Stomach (tissue), 9 donors: ENCODE results near the gene SCAMP1. TPM values are rescaled to one million over a fixed set of nuclear protein-coding genes. Genes with fewer than 3 reads are reported as not detected.
"Not testable (repeated sequence)": the region's sequence is repeated elsewhere in the genome, so short reads cannot be mapped to it uniquely, and the experiment has no call there.

Experiments used
- DNase-seq, 2 donors: peaks; one replicate each; pipeline versions ENCODE4 v3.0.0 to v3.0.0-alpha.2; 2013 to 2019
- H3K27ac ChIP-seq, 5 donors: fragments of 200-600 bp in 4 of 5; sonication (generic) in 4 of 5; one replicate each; pipeline ENCODE4 v1.5.1; 2013 to 2019; ENCODE audit warnings: mild to moderate bottlenecking in 1 of 5, moderate library complexity in 1 of 5
- H3K27me3 ChIP-seq, 3 donors: fragments of 200-600 bp; sonication (generic); one replicate each; pipeline ENCODE4 v1.5.1; 2017 to 2019; ENCODE audit warnings: mixed run types in 1 of 3
- H3K36me3 ChIP-seq, 4 donors: fragments of 200-600 bp; sonication (generic); 1 replicate in 3 of 4; 2 replicates in 1 of 4; pipeline ENCODE4 v1.5.1; 2016 to 2019
- H3K4me1 ChIP-seq, 4 donors: fragments of 200-600 bp; sonication (generic); one replicate each; pipeline ENCODE4 v1.5.1; 2016 to 2019
- H3K4me3 ChIP-seq, 4 donors: fragments of 200-600 bp; sonication (generic) in 3 of 4; one replicate each; pipeline ENCODE4 v1.5.1; 2016 to 2019; ENCODE audit warnings: mild to moderate bottlenecking in 1 of 4
- H3K9me3 ChIP-seq, 4 donors: fragments of 200-600 bp; sonication (generic); one replicate each; pipeline ENCODE4 v1.5.1; 2016 to 2019
- EP300 ChIP-seq: sonication (generic); formaldehyde crosslinking; IDR thresholded peaks from one replicate; pipeline ENCODE4 v1.6.1; 2017; ENCODE audit warnings: antibody characterized with exemption
- POLR2A ChIP-seq, 4 donors: fragments of 450-650 bp; IDR thresholded peaks; one replicate each; pipeline ENCODE4 v1.6.1; 2016; ENCODE audit warnings: antibody characterized with exemption in 4 of 4, control low read depth in 2 of 4, mild to moderate bottlenecking in 1 of 4, moderate library complexity in 1 of 4
- POLR2AphosphoS5 ChIP-seq, 3 donors: sonication (generic); formaldehyde crosslinking; IDR thresholded peaks; one replicate each; pipeline ENCODE4 v1.6.1; 2016; ENCODE audit warnings: antibody characterized with exemption in 3 of 3
- WGBS, 5 donors: extraction: QIAGEN DNeasy Blood & Tissue Kit in 3 of 5; methylation state at CpG; one replicate each; pipeline versions ENCODE4 v1.1.5 to v1.1.7; 2013 to 2018; 5-methylcytosine and 5-hydroxymethylcytosine counted together
- intact Hi-C: fragments of 100-400 bp; cut with DNase I; formaldehyde crosslinking; loops from one replicate; pipeline ENCODE4 v1.15.1; 2023; ENCODE audit warnings: low total_unique reads
- polyA plus RNA-seq, 3 donors: library from polyadenylated mRNA; stranded (reverse); fragments of 200-250 nt; gene quantifications; one replicate each; pipeline ENCODE4 v1.2.3, GENCODE V29; 2013
- total RNA-seq, 5 donors: library from RNA; depleted of rRNA; stranded (reverse); fragments of >200 nt; gene quantifications; one replicate each; pipeline versions ENCODE4 v1.1.0 to v1.2.3, GENCODE V29; 2014 to 2016
- TF ChIP-seq, protein P1 (sequence below), 7 experiments: fragments of 450-650 bp in 4 of 7; fragments of 200-600 bp in 3 of 7; sonication (generic) in 3 of 7; IDR thresholded peaks; one replicate each; pipeline ENCODE4 v1.5.1; 2016 to 2019; ENCODE audit warnings: antibody characterized with exemption in 7 of 7, control low read depth in 2 of 7, mild to moderate bottlenecking in 1 of 7
- donor health status: healthy with polysubstance abuse.
- donor health status: Bipolar disorder and iron deficiency.
- donor health status: healthy.

Gene SCAMP1
- total and polyA plus RNA-seq, 8 donors: 7.2 to 77.3 (median 14.7) TPM

DNA sequence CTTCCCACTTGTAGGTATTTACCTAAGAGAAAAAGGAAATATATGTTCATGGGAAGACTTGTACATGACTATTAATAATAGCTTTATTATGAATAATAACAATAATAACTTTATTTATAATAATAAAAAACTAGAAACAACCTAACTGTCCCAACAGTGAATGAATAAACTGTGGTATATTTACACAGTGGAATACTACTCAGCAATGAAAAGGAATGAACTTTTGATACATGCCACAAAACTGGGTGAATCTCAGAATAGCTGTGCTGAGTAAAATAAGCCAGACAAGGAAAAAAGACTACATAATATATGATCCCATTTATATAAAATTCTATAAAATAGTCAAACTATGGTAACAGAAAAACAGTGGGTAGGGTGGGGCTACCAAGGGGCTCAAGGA, 88.7 kb downstream of the SCAMP1 start:
- Histone ChIP-seq H3K4me3 (no peak overlapping the region), H3K36me3 (peaks cover 0 to 26% (median 22%) of the 10 kb centered on the region in 4 donors), H3K27me3 (no peaks in the 10 kb centered on the region), H3K4me1 (no peaks in the 10 kb centered on the region), H3K9me3 (no peaks in the 10 kb centered on the region), H3K27ac (no peak overlapping the region)
- intact Hi-C loops: no loop called here
- TF ChIP-seq POLR2AphosphoS5 (IDR thresholded peaks at IDR 0.05): no peak
- TF ChIP-seq EP300: no peak
- TF ChIP-seq, protein P1, sequence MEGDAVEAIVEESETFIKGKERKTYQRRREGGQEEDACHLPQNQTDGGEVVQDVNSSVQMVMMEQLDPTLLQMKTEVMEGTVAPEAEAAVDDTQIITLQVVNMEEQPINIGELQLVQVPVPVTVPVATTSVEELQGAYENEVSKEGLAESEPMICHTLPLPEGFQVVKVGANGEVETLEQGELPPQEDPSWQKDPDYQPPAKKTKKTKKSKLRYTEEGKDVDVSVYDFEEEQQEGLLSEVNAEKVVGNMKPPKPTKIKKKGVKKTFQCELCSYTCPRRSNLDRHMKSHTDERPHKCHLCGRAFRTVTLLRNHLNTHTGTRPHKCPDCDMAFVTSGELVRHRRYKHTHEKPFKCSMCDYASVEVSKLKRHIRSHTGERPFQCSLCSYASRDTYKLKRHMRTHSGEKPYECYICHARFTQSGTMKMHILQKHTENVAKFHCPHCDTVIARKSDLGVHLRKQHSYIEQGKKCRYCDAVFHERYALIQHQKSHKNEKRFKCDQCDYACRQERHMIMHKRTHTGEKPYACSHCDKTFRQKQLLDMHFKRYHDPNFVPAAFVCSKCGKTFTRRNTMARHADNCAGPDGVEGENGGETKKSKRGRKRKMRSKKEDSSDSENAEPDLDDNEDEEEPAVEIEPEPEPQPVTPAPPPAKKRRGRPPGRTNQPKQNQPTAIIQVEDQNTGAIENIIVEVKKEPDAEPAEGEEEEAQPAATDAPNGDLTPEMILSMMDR (IDR thresholded peaks at IDR 0.05): no peak
- TF ChIP-seq POLR2A (IDR thresholded peaks at IDR 0.05): no peak
- no peak for DNase-seq

DNA sequence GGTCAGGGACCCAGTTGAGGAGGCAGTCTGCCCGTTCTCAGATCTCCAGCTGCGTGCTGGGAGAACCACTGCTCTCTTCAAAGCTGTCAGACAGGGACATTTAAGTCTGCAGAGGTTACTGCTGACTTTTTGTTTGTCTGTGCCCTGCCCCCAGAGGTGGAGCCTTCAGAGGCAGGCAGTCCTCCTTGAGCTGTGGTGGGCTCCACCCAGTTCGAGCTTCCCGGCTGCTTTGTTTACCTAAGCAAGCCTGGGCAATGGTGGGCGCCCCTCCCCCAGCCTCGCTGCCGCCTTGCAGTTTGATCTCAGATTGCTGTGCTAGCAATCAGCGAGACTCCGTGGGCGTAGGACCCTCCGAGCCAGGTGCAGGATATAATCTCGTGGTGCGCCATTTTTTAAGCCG, 97.1 kb downstream of the SCAMP1 start:
- WGBS, 5 donors: 74 to 92% (median 81%) methylated on average over 10 to 14 of the region's 14 CpGs; no CpG with 5 or more reads in 1 of the 5 donors
- H3K4me1 ChIP-seq, intact Hi-C loops, H3K27ac ChIP-seq, H3K27me3 ChIP-seq, DNase-seq, H3K9me3 ChIP-seq, H3K4me3 ChIP-seq: not testable (repeated sequence)
- H3K36me3 ChIP-seq: peaks cover 0 to 26% (median 16%) of the 10 kb centered on the region in 4 donors

DNA sequence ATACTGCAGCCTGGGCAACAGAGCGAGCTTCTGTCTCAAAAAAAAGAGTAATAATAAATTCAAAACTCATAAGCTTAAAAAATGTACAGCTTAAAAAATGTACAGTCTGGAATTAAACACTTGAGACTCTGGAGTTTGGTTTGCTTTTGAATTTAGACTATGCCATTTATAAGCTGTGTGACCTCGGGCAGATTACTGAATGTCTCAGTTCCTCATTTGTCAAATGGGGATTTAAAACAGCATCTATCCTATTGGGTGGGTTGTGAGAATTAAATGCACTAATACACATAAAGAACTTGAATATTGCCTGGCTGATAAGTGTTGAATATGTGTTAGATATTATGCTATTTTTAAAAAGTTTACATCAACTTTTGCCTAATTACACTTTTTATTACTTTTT, 98.4 kb downstream of the SCAMP1 start:
- no peak for TF ChIP-seq EP300
- TF ChIP-seq POLR2A (IDR thresholded peaks at IDR 0.05): no peak
- TF ChIP-seq POLR2AphosphoS5 (IDR thresholded peaks at IDR 0.05): no peak
- TF ChIP-seq, protein P1 (IDR thresholded peaks at IDR 0.05): no peak
- Histone ChIP-seq H3K36me3 (peaks cover 0 to 26% (median 16%) of the 10 kb centered on the region in 4 donors), H3K27me3 (no peaks in the 10 kb centered on the region), H3K4me3 (no peak overlapping the region), H3K27ac (no peak overlapping the region), H3K9me3 (no peaks in the 10 kb centered on the region), H3K4me1 (no peaks in the 10 kb centered on the region)
- DNase-seq: no peak
- WGBS, 5 donors: 91 to 100% (median 96%) methylated on average over 2 of the region's 2 CpGs
- intact Hi-C loops: no loop called here

DNA sequence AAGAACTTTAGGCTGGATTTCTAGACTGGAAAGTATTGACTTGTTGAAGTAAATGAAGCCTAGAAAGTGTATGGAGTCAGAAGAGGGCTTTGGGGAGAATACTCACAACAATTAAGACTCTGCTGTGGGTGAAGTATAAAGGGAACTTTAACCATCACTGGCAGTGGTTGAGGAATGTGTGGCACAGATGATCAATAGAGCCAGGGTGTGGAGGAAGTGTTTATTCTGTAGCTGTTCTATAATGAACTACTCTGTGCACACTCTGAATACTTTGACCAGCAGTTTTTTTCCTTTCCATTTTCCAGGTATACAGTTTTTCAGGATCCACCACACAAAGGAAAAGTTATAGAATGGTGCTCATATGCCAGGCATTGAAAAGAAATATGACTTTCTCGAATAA, 106.7 kb downstream of the SCAMP1 start:
- H3K27me3 ChIP-seq: no peaks in the 10 kb centered on the region
- DNase-seq: no peak
- intact Hi-C loops: no loop called here
- 94 to 100% (median 97%) methylated on average over 1 of the region's 1 CpG for WGBS, 5 donors
- no peak overlapping the region for H3K4me3 ChIP-seq
- no peak overlapping the region for H3K27ac ChIP-seq
- H3K9me3 ChIP-seq: no peaks in the 10 kb centered on the region
- TF ChIP-seq, protein P1 (IDR thresholded peaks at IDR 0.05): no peak
- TF ChIP-seq POLR2AphosphoS5 (IDR thresholded peaks at IDR 0.05): no peak
- no peak for TF ChIP-seq POLR2A (IDR thresholded peaks at IDR 0.05)
- no peak for TF ChIP-seq EP300
- peaks cover 0 to 17% (median 11%) of the 10 kb centered on the region in 4 donors for H3K36me3 ChIP-seq
- H3K4me1 ChIP-seq: peaks cover 0 to 11% (median 0%) of the 10 kb centered on the region in 4 donors

DNA sequence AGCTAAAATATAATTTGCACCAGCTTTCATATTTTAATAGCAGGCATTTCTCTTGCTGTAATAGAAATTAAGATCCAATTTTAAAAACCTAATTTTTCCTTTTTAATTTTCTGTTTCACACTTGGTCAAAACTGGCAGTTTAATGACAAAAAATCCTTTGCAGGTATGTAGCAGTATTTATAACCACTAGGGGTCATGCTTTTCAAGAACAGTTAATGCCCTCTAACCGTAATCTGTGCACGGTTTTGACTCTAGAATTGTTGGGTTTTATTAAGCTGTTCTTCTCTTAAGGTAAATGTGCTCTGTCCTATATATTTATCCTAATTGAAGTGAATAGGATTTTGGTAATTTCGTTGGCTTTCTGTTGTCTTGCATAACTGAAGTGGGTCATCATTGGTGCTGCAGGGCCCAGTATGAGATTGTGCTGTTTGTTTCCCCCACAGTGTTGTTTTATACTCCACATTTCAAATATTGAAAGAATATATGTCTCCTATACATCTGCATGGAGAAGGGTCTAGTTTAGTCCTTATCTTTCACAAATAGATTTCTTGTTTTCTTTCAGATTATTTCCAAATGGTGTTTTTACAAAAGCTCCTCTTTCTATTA, 107.4 kb downstream of the SCAMP1 start:
- 10 to 33% (median 19%) methylated on average over 3 of the region's 3 CpGs for WGBS, 5 donors
- no peak for TF ChIP-seq POLR2A (IDR thresholded peaks at IDR 0.05)
- TF ChIP-seq, protein P1 (IDR thresholded peaks at IDR 0.05): peak in 5 of 7 experiments; percentile 55 to 84 (median 58)
- peak in 1 of 3 donors; percentile 17 for TF ChIP-seq POLR2AphosphoS5 (IDR thresholded peaks at IDR 0.05)
- H3K36me3 ChIP-seq: peaks cover 0 to 15% (median 11%) of the 10 kb centered on the region in 4 donors
- peaks cover 0 to 11% (median 0%) of the 10 kb centered on the region in 4 donors for H3K4me1 ChIP-seq
- no peaks in the 10 kb centered on the region for H3K27me3 ChIP-seq
- intact Hi-C loops: no loop called here
- no peak overlapping the region for H3K27ac ChIP-seq
- H3K4me3 ChIP-seq: no peak overlapping the region
- DNase-seq: peak in 1 of 2 donors; percentile 52
- H3K9me3 ChIP-seq: no peaks in the 10 kb centered on the region
